ENCODE results near the gene STK32A. TPM values are rescaled to one million over a fixed set of nuclear protein-coding genes. Genes with fewer than 3 reads are reported as not detected.
A peak's percentile ranks its signal among the peaks of the same experiment; 100 is the strongest.

Gene STK32A
- total RNA-seq, 1 donor from 2014 or later: 0.51 TPM

- DNase-seq (ENCODE audit: low spot score): no peak
Measured at GRCh38 chr5:147388184-147389108, 153.6 kb downstream of the STK32A start.

GRCh38 chr5:147390654-147391225 is 155.9 kb downstream of the STK32A start:
- DNase-seq (ENCODE audit: low spot score): no peak

GRCh38 chr5:147391781-147392180 is 157.0 kb downstream of the STK32A start:
- DNase-seq (ENCODE audit: low spot score): no peak

- no peak for DNase-seq (ENCODE audit: low spot score)
Measured at GRCh38 chr5:147393874-147394672, 159.2 kb downstream of the STK32A start.

GRCh38 chr5:147396070-147396823 is 161.4 kb downstream of the STK32A start:
- peak; percentile 89 for DNase-seq (ENCODE audit: low spot score)

- no peak for DNase-seq (ENCODE audit: low spot score)
Measured at GRCh38 chr5:147397616-147398015, 162.8 kb downstream of the STK32A start.

- DNase-seq (ENCODE audit: low spot score): no peak
Measured at GRCh38 chr5:147398860-147399259, 164.0 kb downstream of the STK32A start.

GRCh38 chr5:147400126-147400809 is 165.4 kb downstream of the STK32A start:
- no peak for DNase-seq (ENCODE audit: low spot score)

- DNase-seq (ENCODE audit: low spot score): no peak
Measured at GRCh38 chr5:147400881-147401280, 166.1 kb downstream of the STK32A start.

- no peak for DNase-seq (ENCODE audit: low spot score)
Measured at GRCh38 chr5:147403651-147404640, 169.1 kb downstream of the STK32A start.

- no peak for DNase-seq (ENCODE audit: low spot score)
Measured at GRCh38 chr5:147404706-147405105, 169.9 kb downstream of the STK32A start.

- DNase-seq (ENCODE audit: low spot score): no peak
Measured at GRCh38 chr5:147406636-147407035, 171.8 kb downstream of the STK32A start.

- DNase-seq (ENCODE audit: low spot score): no peak
Measured at GRCh38 chr5:147407094-147407681, 172.4 kb downstream of the STK32A start.

- DNase-seq (ENCODE audit: low spot score): no peak
Measured at GRCh38 chr5:147408980-147409379, 174.2 kb downstream of the STK32A start.

GRCh38 chr5:147410496-147411358 is 175.9 kb downstream of the STK32A start:
- DNase-seq (ENCODE audit: low spot score): no peak

GRCh38 chr5:147411359-147412319 is 176.8 kb downstream of the STK32A start:
- no peak for DNase-seq (ENCODE audit: low spot score)

GRCh38 chr5:147412561-147412960 is 177.7 kb downstream of the STK32A start:
- no peak for DNase-seq (ENCODE audit: low spot score)
